Panc1 (cell line): ENCODE results near the gene VARS2. TPM values are rescaled to one million over a fixed set of nuclear protein-coding genes. Genes with fewer than 3 reads are reported as not detected.
"Not testable (repeated sequence)": the region's sequence is repeated elsewhere in the genome, so short reads cannot be mapped to it uniquely, and the experiment has no call there.

Experiments used
- ATAC-seq: fragments of 200-7000 bp; cut with Tn5 transposase; 2 replicates; pipeline ENCODE4 v1.9.1; 2020; ENCODE audit warnings: mild to moderate bottlenecking, moderate library complexity
- BruUV-seq: library from RNA; stranded (reverse); fragments of 400-500 nt; replicated peaks from 2 replicates; lab custom pipeline; 2021; lab: Mats Ljungman, UMichigan
- CTCF ChIA-PET: fragments of 300-600 bp; sonication (Branson Sonifier 250); formaldehyde crosslinking; loops from one replicate; lab custom pipeline; 2022; ENCODE audit warnings: antibody characterized with exemption; lab: Charles Lee
- POLR2A ChIA-PET: fragments of 300-600 bp; sonication (Branson Sonifier 250); formaldehyde crosslinking; loops from one replicate; lab custom pipeline; 2022; ENCODE audit warnings: antibody characterized with exemption; lab: Charles Lee
- DNase-seq: peaks from one replicate; pipeline ENCODE4 v3.0.0-alpha.2; 2010; ENCODE audit warnings: low read depth, low spot score
- H3K27ac ChIP-seq: 2 replicates; pipeline ENCODE4 v1.5.1; 2011; ENCODE audit warnings: mild to moderate bottlenecking, low read length, inconsistent platforms
- H3K27me3 ChIP-seq: fragments of 200-500 bp; sonication (Bioruptor generic); 2 replicates; pipeline ENCODE4 v1.6.0; 2014; ENCODE audit warnings: low read length, inconsistent platforms; ENCODE audit not compliant: control insufficient read depth, insufficient read depth
- H3K36me3 ChIP-seq: fragments of 200-500 bp; sonication (Bioruptor generic); 2 replicates; pipeline ENCODE4 v1.5.1; 2014; ENCODE audit warnings: inconsistent platforms, mild to moderate bottlenecking, low read length, moderate library complexity; ENCODE audit not compliant: control insufficient read depth, insufficient read depth
- H3K4me1 ChIP-seq: 2 replicates; pipeline ENCODE4 v1.5.1; 2011; ENCODE audit warnings: inconsistent platforms, mild to moderate bottlenecking, low read length, moderate library complexity; ENCODE audit not compliant: control insufficient read depth, insufficient read depth
- H3K4me3 ChIP-seq, 2 experiments: 2 replicates each; pipeline ENCODE4 v1.5.1; 2011 to 2012; ENCODE audit warnings: low read depth in 2 of 2, low read length in 2 of 2, mild to moderate bottlenecking in 2 of 2, inconsistent platforms in 1 of 2, moderate library complexity in 1 of 2
- H3K9me3 ChIP-seq: fragments of 200-500 bp; sonication (Bioruptor generic); 2 replicates; pipeline ENCODE4 v1.5.1; 2014; ENCODE audit warnings: low read depth, mild to moderate bottlenecking, inconsistent platforms, low read length, moderate library complexity; ENCODE audit not compliant: control insufficient read depth, insufficient read depth
- POLR2AphosphoS5 ChIP-seq: IDR thresholded peaks from 2 replicates; pipeline ENCODE4 v1.6.1; 2012; ENCODE audit warnings: mild to moderate bottlenecking, low read depth, low read length, moderate library complexity
- SIN3A ChIP-seq: IDR thresholded peaks from 2 replicates; pipeline ENCODE4 v1.6.1; 2012; ENCODE audit warnings: low read depth, mild to moderate bottlenecking, low read length, moderate library complexity, borderline replicate concordance; ENCODE audit not compliant: insufficient read depth
- TCF7L2 ChIP-seq: IDR thresholded peaks from 2 replicates; pipeline ENCODE4 v1.6.1; 2011; ENCODE audit warnings: mild to moderate bottlenecking, low read depth, low read length, inconsistent platforms
- in situ Hi-C: cut with HindIII; loops from 2 replicates; pipeline ENCODE4 v1.10.0; 2016; ENCODE audit warnings: low sequenced_read_pairs, low pct_unique_long_range_greater_than_20kb
- intact Hi-C: fragments of 100-400 bp; cut with micrococcal nuclease; formaldehyde crosslinking; loops from one replicate; pipeline ENCODE4 v1.10.0; 2022; ENCODE audit not compliant: unreplicated experiment
- total RNA-seq: library from RNA; stranded (reverse); gene quantifications from one replicate; pipeline ENCODE4 v1.2.1, GENCODE V29; 2021; ENCODE audit not compliant: unreplicated experiment
- TF ChIP-seq, protein P1 (sequence below): fragments of 450-650 bp; IDR thresholded peaks from 2 replicates; pipeline ENCODE4 v1.5.1; 2017; ENCODE audit warnings: mild to moderate bottlenecking
- TF ChIP-seq, protein P2 (sequence below), 2 experiments: IDR thresholded peaks; 2 replicates each; pipeline ENCODE4 v1.6.1; 2011 to 2012; ENCODE audit warnings: low read depth in 2 of 2, control low read depth in 1 of 2, low read length in 1 of 2, mild to moderate bottlenecking in 1 of 2, moderate library complexity in 1 of 2; ENCODE audit not compliant: insufficient read depth in 1 of 2

The VARS2 gene
- total RNA-seq, 1 experiment from 2014 or later, result 42.7 TPM

GRCh38 chr6:30918670-30919069 lies 4.6 kb downstream of the VARS2 start:
- CTCF ChIA-PET, result interaction anchor here (0.6 to 1.1 kb wide), 2 partner anchors 161 to 169 kb away, joined by 3 to 6 read pairs; no protein-coding TSS in a partner anchor

GRCh38 chr6:30922447-30922852 lies 8.4 kb downstream of the VARS2 start:
- TF ChIP-seq POLR2AphosphoS5 (no peak), SIN3A (no peak), TCF7L2 (no peak)
- TF ChIP-seq, protein P1, sequence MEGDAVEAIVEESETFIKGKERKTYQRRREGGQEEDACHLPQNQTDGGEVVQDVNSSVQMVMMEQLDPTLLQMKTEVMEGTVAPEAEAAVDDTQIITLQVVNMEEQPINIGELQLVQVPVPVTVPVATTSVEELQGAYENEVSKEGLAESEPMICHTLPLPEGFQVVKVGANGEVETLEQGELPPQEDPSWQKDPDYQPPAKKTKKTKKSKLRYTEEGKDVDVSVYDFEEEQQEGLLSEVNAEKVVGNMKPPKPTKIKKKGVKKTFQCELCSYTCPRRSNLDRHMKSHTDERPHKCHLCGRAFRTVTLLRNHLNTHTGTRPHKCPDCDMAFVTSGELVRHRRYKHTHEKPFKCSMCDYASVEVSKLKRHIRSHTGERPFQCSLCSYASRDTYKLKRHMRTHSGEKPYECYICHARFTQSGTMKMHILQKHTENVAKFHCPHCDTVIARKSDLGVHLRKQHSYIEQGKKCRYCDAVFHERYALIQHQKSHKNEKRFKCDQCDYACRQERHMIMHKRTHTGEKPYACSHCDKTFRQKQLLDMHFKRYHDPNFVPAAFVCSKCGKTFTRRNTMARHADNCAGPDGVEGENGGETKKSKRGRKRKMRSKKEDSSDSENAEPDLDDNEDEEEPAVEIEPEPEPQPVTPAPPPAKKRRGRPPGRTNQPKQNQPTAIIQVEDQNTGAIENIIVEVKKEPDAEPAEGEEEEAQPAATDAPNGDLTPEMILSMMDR, result no peak
- TF ChIP-seq, protein P2, sequence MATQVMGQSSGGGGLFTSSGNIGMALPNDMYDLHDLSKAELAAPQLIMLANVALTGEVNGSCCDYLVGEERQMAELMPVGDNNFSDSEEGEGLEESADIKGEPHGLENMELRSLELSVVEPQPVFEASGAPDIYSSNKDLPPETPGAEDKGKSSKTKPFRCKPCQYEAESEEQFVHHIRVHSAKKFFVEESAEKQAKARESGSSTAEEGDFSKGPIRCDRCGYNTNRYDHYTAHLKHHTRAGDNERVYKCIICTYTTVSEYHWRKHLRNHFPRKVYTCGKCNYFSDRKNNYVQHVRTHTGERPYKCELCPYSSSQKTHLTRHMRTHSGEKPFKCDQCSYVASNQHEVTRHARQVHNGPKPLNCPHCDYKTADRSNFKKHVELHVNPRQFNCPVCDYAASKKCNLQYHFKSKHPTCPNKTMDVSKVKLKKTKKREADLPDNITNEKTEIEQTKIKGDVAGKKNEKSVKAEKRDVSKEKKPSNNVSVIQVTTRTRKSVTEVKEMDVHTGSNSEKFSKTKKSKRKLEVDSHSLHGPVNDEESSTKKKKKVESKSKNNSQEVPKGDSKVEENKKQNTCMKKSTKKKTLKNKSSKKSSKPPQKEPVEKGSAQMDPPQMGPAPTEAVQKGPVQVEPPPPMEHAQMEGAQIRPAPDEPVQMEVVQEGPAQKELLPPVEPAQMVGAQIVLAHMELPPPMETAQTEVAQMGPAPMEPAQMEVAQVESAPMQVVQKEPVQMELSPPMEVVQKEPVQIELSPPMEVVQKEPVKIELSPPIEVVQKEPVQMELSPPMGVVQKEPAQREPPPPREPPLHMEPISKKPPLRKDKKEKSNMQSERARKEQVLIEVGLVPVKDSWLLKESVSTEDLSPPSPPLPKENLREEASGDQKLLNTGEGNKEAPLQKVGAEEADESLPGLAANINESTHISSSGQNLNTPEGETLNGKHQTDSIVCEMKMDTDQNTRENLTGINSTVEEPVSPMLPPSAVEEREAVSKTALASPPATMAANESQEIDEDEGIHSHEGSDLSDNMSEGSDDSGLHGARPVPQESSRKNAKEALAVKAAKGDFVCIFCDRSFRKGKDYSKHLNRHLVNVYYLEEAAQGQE (IDR thresholded peaks at IDR 0.05; ENCODE audit: insufficient read depth in 1 of 2, low read depth in 2 of 2, low read length in 1 of 2), result no peak
- Histone ChIP-seq H3K4me1 (no peaks in the 10 kb centered on the region), H3K36me3 (no peaks in the 10 kb centered on the region; the same call in 1 of the 2 replicates), H3K4me3 (no peak overlapping the region), H3K9me3 (no peaks in the 10 kb centered on the region), H3K27ac (no peak overlapping the region), H3K27me3 (no peaks in the 10 kb centered on the region)
- no peak for ATAC-seq
- CTCF ChIA-PET, result no interaction called here
- intact Hi-C loops, result no loop called here
- in situ Hi-C loops, result no loop called here
- DNase-seq, result no peak
- POLR2A ChIA-PET, result no interaction called here
- no TSS peak for BruUV-seq

More at GRCh38 chr6:30918670-30919069, 4.6 kb downstream of the VARS2 start:
- no peaks in the 10 kb centered on the region; the same call in 1 of the 2 replicates for H3K36me3 ChIP-seq
- ATAC-seq (no peak), DNase-seq (no peak)
- BruUV-seq, result no TSS peak
- no peak overlapping the region for H3K27ac ChIP-seq
- no peaks in the 10 kb centered on the region for H3K27me3 ChIP-seq
- intact Hi-C loops, result no loop called here
- POLR2A ChIA-PET, result no interaction called here
- TF ChIP-seq SIN3A (no peak), POLR2AphosphoS5 (no peak), TCF7L2 (no peak)
- TF ChIP-seq, protein P1, result no peak
- TF ChIP-seq, protein P2 (IDR thresholded peaks at IDR 0.05; ENCODE audit: insufficient read depth in 1 of 2, low read depth in 2 of 2, low read length in 1 of 2), result no peak
- peaks cover 10% of the 10 kb centered on the region for H3K4me1 ChIP-seq
- no peak overlapping the region for H3K4me3 ChIP-seq
- no peaks in the 10 kb centered on the region for H3K9me3 ChIP-seq
- in situ Hi-C loops, result no loop called here

- H3K9me3 ChIP-seq, DNase-seq, H3K27me3 ChIP-seq, H3K4me1 ChIP-seq, H3K4me3 ChIP-seq, BruUV-seq, in situ Hi-C loops, H3K36me3 ChIP-seq, ATAC-seq, intact Hi-C loops, H3K27ac ChIP-seq, POLR2A ChIA-PET: not testable (repeated sequence)
- CTCF ChIA-PET, result interaction anchor here (1.1 kb wide), 1 partner anchor 163 kb away, joined by 3 read pairs; no protein-coding TSS in a partner anchor
Observed at GRCh38 chr6:30924040-30924627, 10.1 kb downstream of the VARS2 start.
